HepG2 (cell line): ENCODE results near the gene GTF2I. TPM values are rescaled to one million over a fixed set of nuclear protein-coding genes. Genes with fewer than 3 reads are reported as not detected.

ENCODE experiments used
- ATAC-seq: fragments of 200-7000 bp; cut with Tn5 transposase; 3 replicates; pipeline ENCODE4 v1.9.1; 2020; ENCODE audit warnings: mild to moderate bottlenecking, moderate library complexity
- BruUV-seq: library from RNA; stranded (reverse); fragments of 400-500 nt; replicated peaks from 2 replicates; lab custom pipeline; 2021; lab: Mats Ljungman, UMichigan
- CTCF ChIA-PET: fragments of 300-600 bp; formaldehyde crosslinking; extraction: SDS; loops from one replicate; lab custom pipeline; 2021; ENCODE audit warnings: low total read pairs, inconsistent platforms, low intra/inter-chr PET ratio; lab: Yijun Ruan, JAX
- POLR2A ChIA-PET: fragments of 350-600 bp; sonication (Branson Sonifier 250); formaldehyde crosslinking; loops from one replicate; lab custom pipeline; 2020; ENCODE audit warnings: antibody characterized with exemption, inconsistent platforms; lab: Yijun Ruan, JAX
- DNase-seq: peaks from one replicate; pipeline ENCODE4 v3.0.0-alpha.2; 2015; ENCODE audit warnings: low spot score
- FAIRE-seq: peaks from 3 replicates; lab custom pipeline; 2011; peaks lifted over from hg19 to GRCh38; lab: Jason Lieb, UNC
- H2AFZ ChIP-seq: one replicate; pipeline ENCODE4 v1.6.1; 2011; ENCODE audit warnings: low read length, inconsistent platforms
- H3K27ac ChIP-seq: fragments of 300-600 bp; 3 replicates; pipeline ENCODE4 v1.8.0; 2011; ENCODE audit warnings: mixed run types, mild to moderate bottlenecking, mixed read lengths, low read length, inconsistent platforms; ENCODE audit not compliant: insufficient read depth; ENCODE audit errors: extremely low read length
- H3K27me3 ChIP-seq, 2 experiments: fragments of 200-600 bp in 1 of 2; 2 replicates in 1 of 2; 3 replicates in 1 of 2; pipeline versions ENCODE4 v1.6.0 to v1.8.0; 2011; ENCODE audit warnings: low read length in 2 of 2, mild to moderate bottlenecking in 2 of 2, moderate library complexity in 2 of 2, inconsistent platforms in 1 of 2; ENCODE audit not compliant: insufficient read depth in 2 of 2, control insufficient read depth in 1 of 2
- H3K36me3 ChIP-seq, 2 experiments: fragments of 200-600 bp in 1 of 2; replicated peaks in 1 of 2; 2 replicates in 1 of 2; 3 replicates in 1 of 2; pipeline versions ENCODE4 v1.5.1 to v1.8.0; 2011; ENCODE audit warnings: low read length in 2 of 2, inconsistent platforms in 1 of 2; ENCODE audit not compliant: insufficient read depth in 2 of 2, control insufficient read depth in 1 of 2
- H3K4me1 ChIP-seq: 2 replicates; pipeline ENCODE4 v1.5.1; 2012; ENCODE audit warnings: low read length, inconsistent platforms; ENCODE audit not compliant: insufficient read depth
- H3K4me2 ChIP-seq: 2 replicates; pipeline ENCODE4 v1.6.0; 2011; ENCODE audit warnings: low read depth, low read length, inconsistent platforms
- H3K4me3 ChIP-seq, 3 experiments: fragments of 200-600 bp in 1 of 3; sonication (generic), shearing (Covaris generic) in 1 of 3; replicated peaks in 1 of 3; 2 replicates each; pipeline ENCODE4 v1.5.1; 2011 to 2016; ENCODE audit warnings: low read length in 3 of 3, inconsistent platforms in 2 of 3, low read depth in 2 of 3, mild to moderate bottlenecking in 2 of 3, control low read depth in 1 of 3, mixed read lengths in 1 of 3; ENCODE audit not compliant: insufficient read depth in 1 of 3
- H3K79me2 ChIP-seq: one replicate; pipeline ENCODE4 v1.6.1; 2011; ENCODE audit warnings: low read length, inconsistent platforms; ENCODE audit not compliant: insufficient read depth
- H3K9ac ChIP-seq: 2 replicates; pipeline ENCODE4 v1.6.0; 2011; ENCODE audit warnings: mild to moderate bottlenecking, low read depth, low read length, inconsistent platforms; ENCODE audit not compliant: insufficient read depth
- H3K9me3 ChIP-seq: 2 replicates; pipeline ENCODE4 v1.5.1; 2012; ENCODE audit warnings: mild to moderate bottlenecking, low read length
- H4K20me1 ChIP-seq: 2 replicates; pipeline ENCODE4 v1.6.0; 2011; ENCODE audit warnings: inconsistent platforms, mild to moderate bottlenecking, low read length, moderate library complexity; ENCODE audit not compliant: insufficient read depth
- CBX1 ChIP-seq: IDR thresholded peaks from one replicate; pipeline ENCODE4 v1.6.1; 2016; ENCODE audit warnings: antibody characterized with exemption, low read depth
- KLF9 ChIP-seq: IDR thresholded peaks from 2 replicates; pipeline ENCODE4 v1.6.1; 2016; ENCODE audit warnings: low read depth
- PBX3 ChIP-seq: sonication (generic); formaldehyde crosslinking; IDR thresholded peaks from 2 replicates; pipeline ENCODE4 v1.8.1; 2023; ENCODE audit warnings: missing genetic modification reagents, inconsistent platforms, borderline replicate concordance
- PCBP2 ChIP-seq: fragments of 200-400 bp; formaldehyde crosslinking; optimal IDR thresholded peaks from 2 replicates; pipeline ENCODE3; 2018; ENCODE audit warnings: low read length, low read depth; ENCODE audit not compliant: poor library complexity, severe bottlenecking
- TBL1XR1 ChIP-seq: fragments of 150-350 bp; IDR thresholded peaks from 2 replicates; pipeline ENCODE4 v1.6.1; 2014; ENCODE audit warnings: borderline replicate concordance, low read length; ENCODE audit not compliant: partially characterized antibody
- THAP7 ChIP-seq: sonication (generic); formaldehyde crosslinking; IDR thresholded peaks from 2 replicates; pipeline ENCODE4 v1.8.1; 2023; ENCODE audit warnings: mild to moderate bottlenecking, missing genetic modification reagents
- ZNF18 ChIP-seq: sonication (generic); formaldehyde crosslinking; IDR thresholded peaks from 2 replicates; pipeline ENCODE4 v1.8.0; 2022; ENCODE audit warnings: mild to moderate bottlenecking, missing genetic modification reagents; ENCODE audit not compliant: insufficient replicate concordance
- ZSCAN30 ChIP-seq: sonication (generic); formaldehyde crosslinking; IDR thresholded peaks from 2 replicates; pipeline ENCODE4 v1.5.0; 2020; ENCODE audit warnings: mild to moderate bottlenecking, missing genetic modification reagents
- WGBS: methylation state at CpG from one replicate; pipeline ENCODE4 v1.1.6; 2017; ENCODE audit warnings: low lambda C conversion rate; 5-methylcytosine and 5-hydroxymethylcytosine counted together
- in situ Hi-C: cut with HindIII; loops from 2 replicates; pipeline ENCODE4 v1.10.0; 2017; ENCODE audit warnings: low pct_unique_long_range_greater_than_20kb; ENCODE audit not compliant: extremely low pct_ligation_motif_present
- intact Hi-C: fragments of 100-400 bp; cut with micrococcal nuclease; formaldehyde crosslinking; loops from one replicate; pipeline ENCODE4 v1.10.0; 2022; ENCODE audit not compliant: unreplicated experiment
- polyA plus RNA-seq, 8 experiments: library from polyadenylated mRNA; depleted of rRNA in 3 of 8; stranded (reverse) in 7 of 8; unstranded in 1 of 8; fragments of >200 nt; fragmentation: Illumina TruSeq in 4 of 8; extraction: Trizol in 4 of 8; gene quantifications; 2 replicates each; pipeline versions ENCODE4 v1.2.1 to v1.2.3, GENCODE V29; 2011 to 2016; ENCODE audit warnings: low read depth in 4 of 8, missing spikeins in 1 of 8, mixed read lengths in 1 of 8; ENCODE audit not compliant: insufficient read depth in 1 of 8
- total RNA-seq, 5 experiments: library from RNA; depleted of rRNA; stranded (reverse); fragments of >200 nt; fragmentation: Illumina TruSeq; extraction: Trizol; gene quantifications; 2 replicates each; pipeline ENCODE4 v1.2.3, GENCODE V29; 2016; ENCODE audit warnings: low read depth in 1 of 5

The GTF2I gene
- total and polyA plus RNA-seq, 2 of the 13 experiments (the other 11 are each of a cell fraction or from before 2014, with no cell fraction given) = 74.6 to 125 TPM

- FAIRE-seq (no peak), DNase-seq (no peak), ATAC-seq (no peak; the same call in 2 of the 3 replicates)
- in situ Hi-C loops = no loop called here
- no TSS peak for BruUV-seq
- H3K27ac ChIP-seq = no peak overlapping the region
- H3K4me2 ChIP-seq = no peak overlapping the region
- peaks cover 21% of the 10 kb centered on the region for H3K4me1 ChIP-seq
- H2AFZ ChIP-seq = no peak overlapping the region
- H4K20me1 ChIP-seq = peaks cover 64% of the 10 kb centered on the region
- peaks cover 2 to 39% of the 10 kb centered on the region in 2 experiments; a peak in 3 of 5 replicates for H3K36me3 ChIP-seq
- WGBS = 89% methylated on average over 6 of the region's 6 CpGs
- peaks cover 95% of the 10 kb centered on the region for H3K79me2 ChIP-seq
- H3K27me3 ChIP-seq = no peaks in the 10 kb centered on the region
- intact Hi-C loops = no loop called here
- no peak overlapping the region for H3K4me3 ChIP-seq
- H3K9me3 ChIP-seq = no peaks in the 10 kb centered on the region
- CTCF ChIA-PET = no interaction called here
- POLR2A ChIA-PET = no interaction called here
- H3K9ac ChIP-seq = no peak overlapping the region
- TF ChIP-seq TBL1XR1 = no peak
- TF ChIP-seq KLF9 = no peak
- TF ChIP-seq CBX1 = no peak
- TF ChIP-seq ZSCAN30 = no peak
- TF ChIP-seq PCBP2 = no peak
- no peak for TF ChIP-seq PBX3 (CRISPR knock-in tag)
- no peak for TF ChIP-seq ZNF18 (CRISPR knock-in tag)
- no peak for TF ChIP-seq THAP7
Observed at GRCh38 chr7:74672343-74672915, 14.9 kb downstream of the GTF2I start.
